ENCODE data around the gene METTL13.

DNA sequence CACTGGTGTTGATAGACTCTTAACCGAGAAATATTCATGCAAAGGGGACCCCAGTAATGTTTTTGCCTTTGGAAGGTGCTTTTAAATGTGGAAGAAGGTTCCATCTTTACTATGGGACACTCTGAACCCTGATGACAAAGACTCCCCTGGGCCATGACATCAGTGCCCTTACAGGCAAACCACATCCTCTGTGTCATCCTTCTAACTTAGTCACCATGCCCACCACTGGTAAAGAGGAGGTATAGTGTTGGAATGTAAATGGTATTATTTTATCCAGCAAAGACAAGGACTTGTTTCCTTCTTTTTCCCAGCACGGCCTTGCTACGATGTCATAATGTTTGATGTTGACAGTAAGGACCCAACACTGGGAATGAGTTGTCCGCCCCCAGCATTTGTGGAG, 12.6 kb downstream of the METTL13 start:
- TF ChIP-seq, protein P1, sequence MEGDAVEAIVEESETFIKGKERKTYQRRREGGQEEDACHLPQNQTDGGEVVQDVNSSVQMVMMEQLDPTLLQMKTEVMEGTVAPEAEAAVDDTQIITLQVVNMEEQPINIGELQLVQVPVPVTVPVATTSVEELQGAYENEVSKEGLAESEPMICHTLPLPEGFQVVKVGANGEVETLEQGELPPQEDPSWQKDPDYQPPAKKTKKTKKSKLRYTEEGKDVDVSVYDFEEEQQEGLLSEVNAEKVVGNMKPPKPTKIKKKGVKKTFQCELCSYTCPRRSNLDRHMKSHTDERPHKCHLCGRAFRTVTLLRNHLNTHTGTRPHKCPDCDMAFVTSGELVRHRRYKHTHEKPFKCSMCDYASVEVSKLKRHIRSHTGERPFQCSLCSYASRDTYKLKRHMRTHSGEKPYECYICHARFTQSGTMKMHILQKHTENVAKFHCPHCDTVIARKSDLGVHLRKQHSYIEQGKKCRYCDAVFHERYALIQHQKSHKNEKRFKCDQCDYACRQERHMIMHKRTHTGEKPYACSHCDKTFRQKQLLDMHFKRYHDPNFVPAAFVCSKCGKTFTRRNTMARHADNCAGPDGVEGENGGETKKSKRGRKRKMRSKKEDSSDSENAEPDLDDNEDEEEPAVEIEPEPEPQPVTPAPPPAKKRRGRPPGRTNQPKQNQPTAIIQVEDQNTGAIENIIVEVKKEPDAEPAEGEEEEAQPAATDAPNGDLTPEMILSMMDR (IDR thresholded peaks at IDR 0.05) = no peak
- TF ChIP-seq POLR2AphosphoS5 (IDR thresholded peaks at IDR 0.05) = no peak
- TF ChIP-seq POLR2A (IDR thresholded peaks at IDR 0.05) = no peak
- TF ChIP-seq EP300 (IDR thresholded peaks at IDR 0.05) = no peak

Measured in gastroesophageal sphincter (tissue), 3 donors.